HCT116 (cell line): ENCODE results near the gene POLR2J2. TPM values are rescaled to one million over a fixed set of nuclear protein-coding genes. Genes with fewer than 3 reads are reported as not detected.
"Not testable (repeated sequence)": the region's sequence is repeated elsewhere in the genome, so short reads cannot be mapped to it uniquely, and the experiment has no call there.

Experiments
- ATAC-seq: fragments of 200-7000 bp; cut with Tn5 transposase; 2 replicates; pipeline ENCODE4 v1.9.1; 2020; ENCODE audit warnings: mild to moderate bottlenecking, moderate library complexity
- BruUV-seq: library from RNA; stranded (reverse); fragments of 400-500 nt; replicated peaks from 2 replicates; lab custom pipeline; 2021; lab: Mats Ljungman, UMichigan
- CTCF ChIA-PET: fragments of 300-600 bp; sonication (Branson Sonifier 250); formaldehyde crosslinking; loops from one replicate; lab custom pipeline; 2021; ENCODE audit warnings: antibody characterized with exemption; lab: Charles Lee
- POLR2A ChIA-PET: fragments of 300-600, 350-600 bp; sonication (Branson Sonifier 250); formaldehyde crosslinking; loops from one replicate; lab custom pipeline; 2021; ENCODE audit warnings: antibody characterized with exemption; lab: Charles Lee
- RAD21 ChIA-PET, 2 experiments: fragments of 300-600 bp; sonication (Branson Sonifier 250); formaldehyde crosslinking; loops; one replicate each; lab custom pipeline; 2023; ENCODE audit warnings: low total read pairs in 2 of 2; ENCODE audit not compliant: uncharacterized antibody in 2 of 2, unreplicated experiment in 2 of 2, low non-redundant PET in 1 of 2; lab: Charles Lee
- DNase-seq: peaks from one replicate; pipeline ENCODE4 v3.0.0-alpha.2; 2010; ENCODE audit warnings: low read depth, low spot score
- H2AFZ ChIP-seq: fragments of 200-600 bp; shearing (Covaris generic), sonication (generic); 2 replicates; pipeline ENCODE4 v1.6.1; 2017; ENCODE audit warnings: low read depth, mixed run types, mixed read lengths, antibody characterized with exemption, low read length; ENCODE audit not compliant: poor library complexity, severe bottlenecking
- H3K27ac ChIP-seq: 2 replicates; pipeline ENCODE4 v1.5.1; 2012; ENCODE audit warnings: low read depth, low read length
- H3K27me3 ChIP-seq: fragments of 200-600 bp; sonication (generic); 2 replicates; pipeline ENCODE4 v1.6.1; 2016; ENCODE audit warnings: mixed run types, low read length, mixed read lengths; ENCODE audit not compliant: insufficient read depth
- H3K36me3 ChIP-seq, 2 experiments: fragments of 200-500 bp in 1 of 2; fragments of 200-600 bp in 1 of 2; sonication (Bioruptor generic) in 1 of 2; sonication (generic) in 1 of 2; 2 replicates each; pipeline versions ENCODE4 v1.5.1 to v1.6.1; 2014 to 2016; ENCODE audit warnings: low read length in 2 of 2, inconsistent platforms in 1 of 2, mixed read lengths in 1 of 2, mixed run types in 1 of 2; ENCODE audit not compliant: insufficient read depth in 2 of 2, control insufficient read depth in 1 of 2
- H3K4me1 ChIP-seq, 2 experiments: fragments of 200-600 bp in 1 of 2; sonication (generic) in 1 of 2; 2 replicates each; pipeline versions ENCODE4 v1.5.1 to v1.6.1; 2012 to 2017; ENCODE audit warnings: low read length in 2 of 2, inconsistent platforms in 1 of 2, mild to moderate bottlenecking in 1 of 2, mixed read lengths in 1 of 2, mixed run types in 1 of 2, moderate library complexity in 1 of 2; ENCODE audit not compliant: insufficient read depth in 2 of 2, control insufficient read depth in 1 of 2
- H3K4me2 ChIP-seq: fragments of 200-600 bp; sonication (generic); 2 replicates; pipeline ENCODE4 v1.6.1; 2017; ENCODE audit warnings: mixed run types, low read length, mixed read lengths
- H3K4me3 ChIP-seq, 2 experiments: fragments of 200-600 bp in 1 of 2; sonication (generic) in 1 of 2; replicated peaks in 1 of 2; 2 replicates each; pipeline ENCODE4 v1.5.1; 2011 to 2016; ENCODE audit warnings: low read length in 2 of 2, control low read depth in 1 of 2, low read depth in 1 of 2, mild to moderate bottlenecking in 1 of 2, mixed read lengths in 1 of 2, mixed run types in 1 of 2
- H3K79me2 ChIP-seq: fragments of 200-600 bp; sonication (generic); 2 replicates; pipeline ENCODE4 v1.6.1; 2017; ENCODE audit warnings: mild to moderate bottlenecking, mixed run types, low read length, moderate library complexity, mixed read lengths; ENCODE audit not compliant: insufficient read depth
- H3K9ac ChIP-seq: fragments of 200-600 bp; sonication (generic); 2 replicates; pipeline ENCODE4 v1.6.1; 2016; ENCODE audit warnings: low read length, mixed read lengths
- H3K9me2 ChIP-seq: fragments of 200-600 bp; sonication (generic), shearing (Covaris generic); 2 replicates; pipeline ENCODE4 v1.6.1; 2017; ENCODE audit warnings: mixed run types, mild to moderate bottlenecking, moderate library complexity; ENCODE audit not compliant: insufficient read depth
- H3K9me3 ChIP-seq, 2 experiments: fragments of 200-500 bp in 1 of 2; fragments of 200-600 bp in 1 of 2; sonication (Bioruptor generic) in 1 of 2; sonication (generic) in 1 of 2; 2 replicates each; pipeline ENCODE4 v1.6.1; 2014 to 2017; ENCODE audit warnings: low read length in 2 of 2, mixed read lengths in 2 of 2, inconsistent platforms in 1 of 2, low read depth in 1 of 2, mild to moderate bottlenecking in 1 of 2, mixed run types in 1 of 2, moderate library complexity in 1 of 2; ENCODE audit not compliant: control insufficient read depth in 1 of 2, insufficient read depth in 1 of 2
- H4K20me1 ChIP-seq: fragments of 200-600 bp; sonication (generic), shearing (Covaris generic); 2 replicates; pipeline ENCODE4 v1.6.1; 2017; ENCODE audit warnings: mixed run types, mild to moderate bottlenecking, moderate library complexity; ENCODE audit not compliant: insufficient read depth
- intact Hi-C: fragments of 100-400 bp; cut with micrococcal nuclease; formaldehyde crosslinking; loops from 2 replicates; pipeline ENCODE4 v1.10.0; 2022
- total RNA-seq: library from RNA; stranded (reverse); gene quantifications from one replicate; pipeline ENCODE4 v1.2.1, GENCODE V29; 2021; ENCODE audit not compliant: unreplicated experiment

The POLR2J2 gene
- total RNA-seq, 1 experiment from 2014 or later: 6.2 TPM

DNA sequence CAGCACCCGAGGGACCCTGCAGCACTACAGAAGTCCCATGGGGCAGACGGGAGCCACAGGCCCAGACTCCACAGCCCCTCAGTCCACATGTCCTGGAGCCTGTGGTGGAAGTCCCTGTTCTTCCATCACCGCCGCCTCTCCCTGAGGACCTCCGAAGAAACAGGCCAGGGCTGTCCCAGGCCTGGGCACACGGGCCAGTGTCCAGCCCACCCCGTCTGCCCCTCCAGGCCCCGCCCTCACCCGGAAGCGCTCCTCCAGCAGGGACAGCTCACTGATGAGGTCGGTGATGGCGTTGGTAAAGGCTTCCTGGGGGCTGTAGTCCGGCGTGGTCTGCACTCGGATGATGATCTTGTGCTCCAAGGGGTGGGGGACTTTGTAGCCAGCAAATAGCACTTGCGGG, 4.6 kb downstream of the POLR2J2 start:
- H3K4me1 ChIP-seq, H2AFZ ChIP-seq, H3K4me3 ChIP-seq, BruUV-seq, H3K9me3 ChIP-seq, intact Hi-C loops, H3K79me2 ChIP-seq, POLR2A ChIA-PET, H3K27ac ChIP-seq, RAD21 ChIA-PET, H3K27me3 ChIP-seq, H3K9ac ChIP-seq, ATAC-seq, H3K4me2 ChIP-seq, H4K20me1 ChIP-seq, H3K36me3 ChIP-seq, H3K9me2 ChIP-seq, DNase-seq, CTCF ChIA-PET: not testable (repeated sequence)

DNA sequence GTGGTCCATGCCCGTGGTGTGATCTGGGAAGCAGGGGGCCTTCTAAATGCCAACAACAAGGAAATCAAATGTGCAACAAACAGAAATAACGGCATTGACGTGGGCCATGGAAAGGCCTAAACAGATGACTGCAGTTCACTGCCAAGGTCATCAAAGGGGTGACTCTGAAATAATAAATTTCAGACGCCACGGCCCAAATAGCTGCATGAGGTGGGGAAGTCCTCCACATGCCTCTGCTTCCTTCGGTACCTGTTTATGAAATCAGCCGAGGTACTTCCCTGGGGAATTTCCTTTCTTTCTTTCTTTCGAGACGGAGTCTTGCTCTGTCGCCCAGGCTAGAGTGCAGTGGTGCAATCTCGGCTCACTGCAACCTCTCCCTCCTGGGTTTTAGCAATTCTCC, 6.7 kb downstream of the POLR2J2 start:
- intact Hi-C loops, H3K4me3 ChIP-seq, BruUV-seq, H2AFZ ChIP-seq, H3K79me2 ChIP-seq, CTCF ChIA-PET, ATAC-seq, H3K4me1 ChIP-seq, H3K9ac ChIP-seq, H3K4me2 ChIP-seq, H3K9me3 ChIP-seq, POLR2A ChIA-PET, DNase-seq, H3K9me2 ChIP-seq, H3K27ac ChIP-seq, H3K36me3 ChIP-seq, RAD21 ChIA-PET, H3K27me3 ChIP-seq, H4K20me1 ChIP-seq: not testable (repeated sequence)

DNA sequence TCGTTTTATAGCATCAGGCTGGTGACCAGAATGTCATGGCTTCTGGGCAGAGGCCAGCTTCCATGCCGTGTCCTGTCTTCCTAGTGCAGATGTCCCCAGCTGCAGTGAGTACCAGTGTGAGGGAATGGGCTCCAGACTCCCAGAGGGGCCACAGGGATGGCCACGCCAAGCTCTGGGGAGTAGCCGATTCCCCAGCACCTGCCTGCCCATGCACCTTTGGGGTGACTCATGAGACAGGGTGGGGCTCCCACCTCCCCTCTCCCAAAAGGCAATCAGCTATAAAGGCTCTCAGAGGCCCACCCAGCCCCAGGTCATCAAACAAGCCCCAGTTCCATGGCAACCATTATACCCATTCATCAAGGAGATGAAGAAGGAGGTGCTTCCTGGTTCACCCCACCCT, 21.5 kb downstream of the POLR2J2 start, which contains the start of gene SPDYE2B:
Gene SPDYE2B (plus strand): TSS at position 396 of the 400 bp plus-strand sequence. CDS start 2,030 bp downstream, outside the sequence.
- H3K4me3 ChIP-seq, ATAC-seq, BruUV-seq, H3K27me3 ChIP-seq, DNase-seq, H4K20me1 ChIP-seq, H3K79me2 ChIP-seq, H3K9ac ChIP-seq, CTCF ChIA-PET, H2AFZ ChIP-seq, RAD21 ChIA-PET, POLR2A ChIA-PET, H3K4me1 ChIP-seq, H3K4me2 ChIP-seq, H3K36me3 ChIP-seq, H3K27ac ChIP-seq, H3K9me2 ChIP-seq, H3K9me3 ChIP-seq, intact Hi-C loops: not testable (repeated sequence)

DNA sequence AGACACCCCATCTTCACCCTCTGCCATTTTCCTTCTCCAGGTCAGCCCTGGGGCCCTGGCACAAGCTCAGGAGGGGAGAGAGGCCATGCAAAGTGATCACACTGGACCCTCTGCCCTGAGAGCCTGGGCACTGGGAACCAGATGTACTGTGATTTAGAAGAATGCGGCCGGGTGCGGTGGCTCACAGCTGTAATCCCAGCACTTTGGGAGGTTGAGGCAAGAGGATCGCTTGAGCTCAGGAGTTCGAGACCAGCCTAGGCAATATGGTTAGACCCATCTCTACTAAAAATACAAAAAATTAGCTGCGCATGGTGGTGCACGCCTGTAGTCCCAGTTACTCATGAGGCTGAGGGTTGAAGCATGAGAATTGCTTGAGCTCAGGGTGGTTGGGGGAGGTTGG, 23.6 kb downstream of the POLR2J2 start:
- CTCF ChIA-PET: not testable (repeated sequence)

More for the DNA sequence above, 23.6 kb downstream of the POLR2J2 start:
- POLR2A ChIA-PET, H3K4me2 ChIP-seq, BruUV-seq, H3K36me3 ChIP-seq, RAD21 ChIA-PET, intact Hi-C loops, ATAC-seq, H3K9me3 ChIP-seq, H3K4me1 ChIP-seq, H3K27ac ChIP-seq, H4K20me1 ChIP-seq, H3K27me3 ChIP-seq, DNase-seq, H3K79me2 ChIP-seq, H3K9ac ChIP-seq, H3K4me3 ChIP-seq, H2AFZ ChIP-seq, H3K9me2 ChIP-seq: not testable (repeated sequence)
